Skeletal muscle tissue (tissue), 4 donors: ENCODE results near the gene MLXIPL. TPM values are rescaled to one million over a fixed set of nuclear protein-coding genes. Genes with fewer than 3 reads are reported as not detected.

Experiments used
- H3K27ac ChIP-seq: one replicate; pipeline ENCODE4 v1.7.0; 2013; ENCODE audit warnings: mild to moderate bottlenecking, low read depth, low read length, inconsistent platforms
- H3K27me3 ChIP-seq, 3 donors: one replicate each; pipeline ENCODE4 v1.7.0; 2013; ENCODE audit warnings: low read length in 3 of 3; ENCODE audit not compliant: control insufficient read depth in 3 of 3, insufficient read depth in 3 of 3
- H3K36me3 ChIP-seq, 3 donors: one replicate each; pipeline ENCODE4 v1.7.0; 2013; ENCODE audit warnings: low read length in 3 of 3; ENCODE audit not compliant: control insufficient read depth in 3 of 3, insufficient read depth in 3 of 3
- H3K4me1 ChIP-seq, 3 donors: one replicate each; pipeline ENCODE4 v1.7.0; 2013; ENCODE audit warnings: low read length in 3 of 3, mild to moderate bottlenecking in 3 of 3; ENCODE audit not compliant: control insufficient read depth in 3 of 3, insufficient read depth in 3 of 3
- H3K4me3 ChIP-seq, 3 donors: one replicate each; pipeline ENCODE4 v1.7.0; 2013; ENCODE audit warnings: low read length in 3 of 3
- H3K9ac ChIP-seq, 3 donors: one replicate each; pipeline ENCODE4 v1.7.0; 2013; ENCODE audit warnings: low read length in 3 of 3, mild to moderate bottlenecking in 3 of 3, moderate library complexity in 2 of 3, low read depth in 1 of 3
- H3K9me3 ChIP-seq, 3 donors: one replicate each; pipeline ENCODE4 v1.7.0; 2013; ENCODE audit warnings: low read length in 3 of 3; ENCODE audit not compliant: control insufficient read depth in 3 of 3
- total RNA-seq: library from RNA; depleted of rRNA; stranded (reverse); fragments of >200 nt; gene quantifications from one replicate; pipeline ENCODE4 v1.2.3, GENCODE V29; 2014
- donor health status: Osteomylitis.

Gene MLXIPL
- total RNA-seq, 1 donor from 2014 or later: 1.6 TPM

GRCh38 chr7:73605601-73606220, 18.6 kb downstream of the MLXIPL start:
- no peaks in the 10 kb centered on the region for H3K36me3 ChIP-seq
- no peak overlapping the region for H3K4me3 ChIP-seq
- H3K27ac ChIP-seq: no peak overlapping the region
- H3K4me1 ChIP-seq: peaks cover 0 to 21% (median 13%) of the 10 kb centered on the region in 3 donors
- no peaks in the 10 kb centered on the region for H3K9me3 ChIP-seq
- peaks cover 0 to 5% (median 5%) of the 10 kb centered on the region in 3 donors for H3K27me3 ChIP-seq
- no peak overlapping the region for H3K9ac ChIP-seq

DNA sequence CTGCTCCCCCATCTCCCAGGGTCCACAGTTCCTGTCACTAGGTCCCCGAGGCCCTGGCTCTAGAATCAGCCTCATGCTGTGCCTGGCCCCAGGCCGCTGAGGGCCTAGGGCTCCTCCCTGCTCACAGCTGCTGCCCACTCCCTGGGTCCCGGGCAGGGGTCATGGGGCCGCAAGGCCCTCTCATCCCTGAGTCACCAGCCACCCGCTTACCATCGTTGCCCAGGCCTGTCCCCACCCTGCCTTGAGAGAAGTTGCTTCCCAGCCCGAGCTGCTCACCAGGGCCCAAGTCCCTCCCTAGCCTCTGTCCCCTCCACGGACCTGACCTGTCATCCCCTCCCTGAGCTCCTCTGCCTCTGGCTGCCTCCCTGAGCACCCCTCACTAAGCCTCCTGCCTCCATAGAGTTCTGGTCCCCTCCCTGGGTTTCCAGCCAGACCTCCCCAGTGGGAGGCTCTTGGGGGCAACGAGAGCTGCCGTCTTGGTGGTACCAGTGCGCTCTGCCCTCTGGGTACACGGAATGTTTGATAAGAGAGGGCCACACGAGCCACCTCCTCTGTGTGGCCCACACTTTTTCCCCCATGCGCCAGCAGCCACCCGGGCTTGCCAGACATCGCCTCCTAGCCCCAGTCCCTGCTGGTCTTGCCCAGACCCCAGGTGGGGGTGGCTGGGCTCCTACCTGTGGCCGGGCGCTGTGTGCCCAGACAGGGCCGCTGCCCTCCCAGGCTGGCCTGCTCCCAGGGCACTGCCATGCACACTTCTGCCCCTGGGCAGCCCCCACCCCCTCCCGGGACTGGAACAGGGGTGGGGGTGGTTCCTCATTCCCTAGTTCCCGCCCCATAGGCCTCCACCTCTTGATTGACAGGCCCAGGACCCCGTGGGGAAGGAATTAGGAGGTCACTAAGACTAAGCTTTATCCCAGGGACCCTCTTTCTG, 21.3 kb downstream of the MLXIPL start:
- Histone ChIP-seq H3K4me3 (no peak overlapping the region), H3K4me1 (peaks cover 0 to 13% (median 0%) of the 10 kb centered on the region in 3 donors), H3K9me3 (no peaks in the 10 kb centered on the region), H3K27me3 (peaks cover 0 to 10% (median 5%) of the 10 kb centered on the region in 3 donors), H3K27ac (no peak overlapping the region), H3K9ac (no peak overlapping the region), H3K36me3 (no peaks in the 10 kb centered on the region)

DNA sequence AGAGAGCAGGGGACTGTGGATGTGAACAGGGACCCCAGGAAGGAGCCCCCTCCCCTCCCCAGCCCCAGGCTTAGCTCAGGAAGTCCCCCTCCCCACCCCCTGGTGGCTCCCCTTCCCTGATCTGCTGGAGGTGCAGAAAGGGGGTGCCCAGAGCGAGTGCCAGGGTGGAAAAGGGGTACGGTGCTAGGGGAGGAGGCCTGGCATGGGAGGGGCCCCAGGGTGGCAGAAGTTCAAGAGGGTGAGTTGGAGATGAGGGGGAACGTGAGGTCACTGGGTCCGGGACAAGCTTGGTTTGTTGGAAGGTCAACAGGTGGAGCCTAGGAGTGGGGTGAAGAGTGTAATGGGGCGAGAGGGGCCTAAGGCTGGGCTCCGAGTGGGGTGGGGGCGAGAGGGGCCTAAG, 24.4 kb downstream of the MLXIPL start:
- H3K4me3 ChIP-seq: no peak overlapping the region
- H3K4me1 ChIP-seq: peaks cover 0 to 9% (median 0%) of the 10 kb centered on the region in 3 donors
- H3K9me3 ChIP-seq: no peaks in the 10 kb centered on the region
- H3K9ac ChIP-seq: no peak overlapping the region
- peaks cover 0 to 7% (median 5%) of the 10 kb centered on the region in 3 donors for H3K27me3 ChIP-seq
- no peak overlapping the region for H3K27ac ChIP-seq
- peaks cover 0 to 12% (median 2%) of the 10 kb centered on the region in 3 donors for H3K36me3 ChIP-seq

- Histone ChIP-seq H3K9me3 (no peaks in the 10 kb centered on the region), H3K27ac (no peak overlapping the region), H3K27me3 (peaks cover 0 to 7% (median 5%) of the 10 kb centered on the region in 3 donors), H3K36me3 (peaks cover 0 to 12% (median 2%) of the 10 kb centered on the region in 3 donors), H3K4me3 (no peak overlapping the region), H3K4me1 (peaks cover 0 to 9% (median 0%) of the 10 kb centered on the region in 3 donors), H3K9ac (no peak overlapping the region)
Measured at GRCh38 chr7:73599151-73599882, 25.0 kb downstream of the MLXIPL start.

GRCh38 chr7:73597978-73598782, 26.1 kb downstream of the MLXIPL start:
- no peak overlapping the region for H3K27ac ChIP-seq
- H3K27me3 ChIP-seq: peaks cover 0 to 5% (median 5%) of the 10 kb centered on the region in 3 donors
- no peak overlapping the region for H3K9ac ChIP-seq
- H3K4me1 ChIP-seq: peaks cover 0 to 9% (median 0%) of the 10 kb centered on the region in 3 donors
- no peaks in the 10 kb centered on the region for H3K9me3 ChIP-seq
- H3K36me3 ChIP-seq: peaks cover 0 to 12% (median 2%) of the 10 kb centered on the region in 3 donors
- no peak overlapping the region for H3K4me3 ChIP-seq

DNA sequence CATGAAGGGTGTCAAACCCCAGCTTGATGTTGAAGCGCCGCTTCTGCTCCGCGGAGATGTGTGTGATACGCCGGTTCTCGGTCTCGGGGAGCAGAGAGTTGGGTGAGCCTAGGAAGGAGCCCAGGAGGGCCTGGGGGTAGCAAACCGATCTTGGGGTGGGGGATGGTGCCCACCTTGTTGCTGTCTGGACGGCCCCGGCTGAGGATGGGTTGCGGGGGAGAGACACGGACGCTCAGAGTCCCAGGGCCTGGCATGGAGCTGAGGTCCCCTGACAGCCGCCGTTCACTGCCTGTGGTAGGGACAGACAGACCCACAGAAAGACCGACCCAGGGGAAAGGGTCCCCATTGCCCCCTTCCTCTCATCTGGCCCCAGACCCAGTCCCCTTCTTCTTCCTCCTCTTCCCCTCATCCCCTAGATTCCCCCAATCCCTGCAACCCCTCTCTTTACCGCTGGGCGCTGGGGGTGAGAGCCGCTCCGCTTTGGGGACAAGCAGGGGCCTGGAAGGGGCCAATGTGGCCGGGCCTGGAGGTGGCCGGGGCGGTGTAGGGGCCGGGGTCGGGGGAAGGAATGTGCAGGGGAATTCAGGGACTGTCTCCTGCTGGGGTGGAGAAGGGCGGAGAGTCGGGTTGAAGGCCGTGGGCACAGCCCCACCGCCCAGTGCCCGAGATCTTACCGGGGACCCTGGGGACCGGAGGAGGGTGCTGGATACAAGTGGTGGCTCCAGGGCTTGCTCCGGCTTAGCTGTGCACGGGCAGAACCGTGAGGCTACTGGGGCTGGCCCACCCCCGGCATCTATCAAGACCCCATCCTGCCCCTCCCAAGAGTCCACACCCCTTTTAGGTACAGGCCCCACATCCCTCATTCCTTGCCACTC, 27.9 kb downstream of the MLXIPL start:
- Histone ChIP-seq H3K36me3 (peaks cover 0 to 12% (median 2%) of the 10 kb centered on the region in 3 donors), H3K4me3 (no peak overlapping the region), H3K9ac (no peak overlapping the region), H3K4me1 (peaks cover 0 to 5% (median 0%) of the 10 kb centered on the region in 3 donors), H3K27ac (no peak overlapping the region), H3K9me3 (no peaks in the 10 kb centered on the region), H3K27me3 (peaks cover 0 to 5% (median 0%) of the 10 kb centered on the region in 3 donors)

DNA sequence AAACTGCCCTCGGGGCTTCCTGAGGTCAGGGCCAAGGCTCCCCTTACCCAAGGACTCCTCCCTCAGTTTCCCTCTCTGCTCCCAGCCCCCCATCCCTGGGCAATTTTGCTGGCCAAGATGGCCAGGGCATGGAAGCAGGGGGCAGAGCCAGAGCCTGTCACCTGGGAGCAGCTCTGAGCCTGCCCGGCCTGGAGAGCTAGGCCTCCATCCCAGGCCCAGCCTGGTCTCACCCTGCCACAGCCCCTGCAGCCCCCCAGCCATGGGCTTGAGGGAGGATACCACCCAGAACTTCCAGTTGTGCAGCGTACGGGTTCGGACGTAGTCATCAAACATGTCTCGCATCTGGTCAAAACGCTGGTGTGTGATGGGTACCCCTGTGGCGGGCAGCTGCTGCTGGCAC, 29.0 kb downstream of the MLXIPL start:
- Histone ChIP-seq H3K4me1 (no peaks in the 10 kb centered on the region), H3K27ac (no peak overlapping the region), H3K27me3 (peaks cover 0 to 5% (median 0%) of the 10 kb centered on the region in 3 donors), H3K4me3 (no peak overlapping the region), H3K9ac (no peak overlapping the region), H3K36me3 (peaks cover 0 to 12% (median 2%) of the 10 kb centered on the region in 3 donors), H3K9me3 (no peaks in the 10 kb centered on the region)

DNA sequence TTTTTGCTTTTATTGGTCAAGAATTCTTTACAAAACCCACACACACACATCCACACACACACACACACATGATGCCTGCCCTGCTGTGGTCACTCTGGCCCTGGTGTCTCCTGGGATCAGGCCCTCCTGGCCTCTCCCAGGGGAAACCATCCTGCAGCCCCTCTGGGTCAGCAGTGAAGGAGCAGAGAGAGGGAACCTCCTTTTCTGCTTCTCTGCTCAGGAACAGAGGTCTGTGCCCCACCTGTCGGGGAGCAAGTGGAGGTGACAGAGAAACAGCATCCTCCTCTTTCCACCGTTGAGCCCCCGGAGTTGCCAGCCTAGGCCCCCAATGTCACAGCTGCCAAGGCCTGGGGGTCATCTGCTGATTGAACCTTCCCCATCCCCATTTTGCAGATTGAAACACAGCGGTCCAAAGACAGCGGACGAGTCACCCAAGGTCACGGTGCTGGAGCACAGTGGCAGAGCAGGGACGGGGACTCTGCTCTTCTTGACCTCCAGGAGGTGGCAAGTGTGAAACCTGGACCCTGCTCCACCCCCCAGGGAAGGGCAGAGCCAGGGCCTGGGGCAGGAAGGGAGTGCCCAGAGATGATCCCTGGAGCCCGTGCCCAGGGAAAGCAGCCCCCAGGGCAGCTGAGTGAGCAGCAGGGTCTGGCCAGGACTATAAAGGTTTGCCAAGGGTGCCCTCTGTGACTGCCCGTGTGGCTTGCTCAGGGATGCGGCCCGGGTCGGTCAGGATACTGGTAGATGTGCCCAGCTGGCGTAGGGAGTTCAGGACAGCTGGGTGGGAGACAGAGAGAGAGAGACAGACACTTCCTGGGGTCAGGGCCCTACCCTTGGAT, 30.9 kb downstream of the MLXIPL start:
- Histone ChIP-seq H3K9me3 (no peaks in the 10 kb centered on the region), H3K4me1 (no peaks in the 10 kb centered on the region), H3K36me3 (peaks cover 0 to 12% (median 2%) of the 10 kb centered on the region in 3 donors), H3K9ac (no peak overlapping the region), H3K27me3 (no peaks in the 10 kb centered on the region), H3K4me3 (no peak overlapping the region), H3K27ac (no peak overlapping the region)
